ENCODE results near the gene BICDL1.

GRCh38 chr12:119992129-119992705 lies 3.2 kb downstream of the BICDL1 start:
- TF ChIP-seq, protein P1, sequence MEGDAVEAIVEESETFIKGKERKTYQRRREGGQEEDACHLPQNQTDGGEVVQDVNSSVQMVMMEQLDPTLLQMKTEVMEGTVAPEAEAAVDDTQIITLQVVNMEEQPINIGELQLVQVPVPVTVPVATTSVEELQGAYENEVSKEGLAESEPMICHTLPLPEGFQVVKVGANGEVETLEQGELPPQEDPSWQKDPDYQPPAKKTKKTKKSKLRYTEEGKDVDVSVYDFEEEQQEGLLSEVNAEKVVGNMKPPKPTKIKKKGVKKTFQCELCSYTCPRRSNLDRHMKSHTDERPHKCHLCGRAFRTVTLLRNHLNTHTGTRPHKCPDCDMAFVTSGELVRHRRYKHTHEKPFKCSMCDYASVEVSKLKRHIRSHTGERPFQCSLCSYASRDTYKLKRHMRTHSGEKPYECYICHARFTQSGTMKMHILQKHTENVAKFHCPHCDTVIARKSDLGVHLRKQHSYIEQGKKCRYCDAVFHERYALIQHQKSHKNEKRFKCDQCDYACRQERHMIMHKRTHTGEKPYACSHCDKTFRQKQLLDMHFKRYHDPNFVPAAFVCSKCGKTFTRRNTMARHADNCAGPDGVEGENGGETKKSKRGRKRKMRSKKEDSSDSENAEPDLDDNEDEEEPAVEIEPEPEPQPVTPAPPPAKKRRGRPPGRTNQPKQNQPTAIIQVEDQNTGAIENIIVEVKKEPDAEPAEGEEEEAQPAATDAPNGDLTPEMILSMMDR (conservative IDR thresholded peaks at IDR 0.05 in 1 of 2, IDR thresholded peaks at IDR 0.05 in 1 of 2; ENCODE audit: low read depth in 1 of 2, low read length in 2 of 2), result no peak
- TF ChIP-seq EZH2 (IDR thresholded peaks at IDR 0.05; ENCODE audit: low read length, missing control alignments), result no peak
